GM21526 (cell line): ENCODE measurements around the gene TAF5.
"Not testable (repeated sequence)": the region's sequence is repeated elsewhere in the genome, so short reads cannot be mapped to it uniquely, and the experiment has no call there.

ENCODE experiments used
- ATAC-seq: cut with Tn5 transposase; IDR thresholded peaks from one replicate; pipeline ENCODE4 v1.9.1; 2021; ENCODE audit warnings: moderate library complexity; ENCODE audit not compliant: unreplicated experiment, low FRiP score

Gene TAF5

GRCh38 chr10:103397191-103397825 lies 29.5 kb downstream of the TAF5 start:
- ATAC-seq = no peak

- no peak for ATAC-seq
Measured at GRCh38 chr10:103413564-103413963, 45.8 kb downstream of the TAF5 start.

DNA sequence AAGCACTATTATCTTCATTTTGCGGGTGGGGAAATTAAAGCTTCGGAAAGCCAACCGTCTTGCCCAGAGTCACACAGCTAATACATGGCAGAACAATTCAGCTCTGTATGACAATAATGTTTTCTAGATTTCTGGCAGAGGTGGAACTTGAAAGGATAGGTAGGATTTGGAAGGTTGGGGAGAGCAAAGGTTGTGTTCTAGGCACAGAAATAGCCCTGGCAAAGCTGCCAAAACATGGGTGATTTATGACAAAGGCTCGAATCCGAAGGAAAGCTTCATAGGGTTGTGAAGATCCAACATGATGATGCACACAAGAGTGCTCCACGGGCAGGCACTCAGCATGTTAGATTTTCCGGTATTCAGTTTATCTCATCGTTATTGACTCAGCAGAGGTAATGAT lies 47.8 kb downstream of the TAF5 start:
- no peak for ATAC-seq

DNA sequence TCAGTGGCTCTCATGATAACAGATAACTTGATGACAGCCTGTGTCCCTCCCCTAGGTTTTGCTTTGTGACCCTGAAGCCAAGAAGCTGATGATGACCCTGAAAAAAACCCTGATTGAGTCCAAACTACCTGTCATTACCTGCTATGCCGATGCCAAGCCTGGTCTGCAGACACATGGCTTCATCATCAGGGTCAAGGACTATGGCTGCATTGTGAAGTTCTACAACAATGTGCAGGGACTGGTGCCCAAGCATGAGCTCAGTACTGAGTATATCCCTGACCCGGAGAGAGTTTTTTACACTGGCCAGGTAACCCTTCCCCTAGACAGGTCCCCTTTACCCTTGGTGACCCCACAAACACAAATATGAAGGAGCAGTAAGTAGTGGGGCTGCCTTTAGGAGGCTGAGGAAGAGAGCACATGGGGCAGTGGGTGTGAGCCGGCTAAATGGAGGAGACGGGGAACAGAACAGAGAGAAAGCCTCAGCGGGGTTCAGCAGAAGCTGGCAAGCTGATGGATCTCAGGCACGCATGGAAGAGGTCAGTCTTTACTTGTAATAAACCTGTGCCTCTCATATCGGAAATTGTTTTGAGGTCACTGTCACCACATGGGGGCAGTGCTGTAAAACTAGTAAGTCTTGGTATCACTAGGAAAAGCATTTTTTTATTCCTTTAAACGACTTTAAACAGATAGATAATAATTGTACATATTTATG lies 48.8 kb downstream of the TAF5 start:
- no peak for ATAC-seq

DNA sequence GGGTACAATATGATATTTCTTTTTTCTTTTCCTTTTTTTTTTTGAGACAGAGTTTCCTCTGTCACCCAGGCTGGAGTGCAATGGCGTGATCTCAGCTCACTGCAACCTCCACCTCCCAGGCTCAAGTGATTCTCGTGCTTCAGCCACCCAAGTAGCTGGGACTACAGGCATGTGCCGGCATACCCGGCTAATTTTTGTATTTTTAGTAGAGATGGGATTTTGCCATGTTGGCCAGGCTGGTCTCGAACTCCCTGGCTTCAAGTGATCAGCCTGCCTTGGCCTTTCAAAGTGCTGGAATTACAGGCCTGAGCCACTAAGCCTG lies 49.3 kb downstream of the TAF5 start:
- not testable (repeated sequence) for ATAC-seq

- no peak for ATAC-seq
Measured at GRCh38 chr10:103417601-103418000, 49.8 kb downstream of the TAF5 start.

- ATAC-seq = no peak
Measured at GRCh38 chr10:103419101-103419500, 51.3 kb downstream of the TAF5 start.

GRCh38 chr10:103423748-103424147 lies 56.0 kb downstream of the TAF5 start:
- no peak for ATAC-seq

- no peak for ATAC-seq
Measured at GRCh38 chr10:103427866-103428265, 60.1 kb downstream of the TAF5 start.

- ATAC-seq = no peak
Measured at GRCh38 chr10:103428989-103429643, 61.3 kb downstream of the TAF5 start.

DNA sequence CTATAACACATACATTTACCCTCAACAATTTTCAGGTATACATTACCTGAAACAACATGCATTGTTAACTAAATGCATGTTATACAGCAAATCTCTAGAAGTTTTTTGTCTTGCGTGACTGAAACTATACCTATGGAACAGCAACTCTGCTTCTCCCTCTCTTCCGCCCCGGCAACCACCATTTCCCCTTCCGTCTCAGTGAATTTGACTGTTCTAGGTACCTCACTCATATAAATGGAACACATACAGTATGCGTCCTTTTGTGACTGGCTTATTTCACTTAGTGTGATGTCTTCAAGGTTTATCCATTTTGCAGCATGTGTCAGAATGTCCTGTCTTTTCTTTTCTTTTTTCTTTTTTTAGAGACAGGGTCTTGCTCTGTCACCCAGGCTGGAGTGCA lies 61.9 kb downstream of the TAF5 start:
- no peak for ATAC-seq

- ATAC-seq = no peak
Measured at GRCh38 chr10:103431902-103432301, 64.1 kb downstream of the TAF5 start.

DNA sequence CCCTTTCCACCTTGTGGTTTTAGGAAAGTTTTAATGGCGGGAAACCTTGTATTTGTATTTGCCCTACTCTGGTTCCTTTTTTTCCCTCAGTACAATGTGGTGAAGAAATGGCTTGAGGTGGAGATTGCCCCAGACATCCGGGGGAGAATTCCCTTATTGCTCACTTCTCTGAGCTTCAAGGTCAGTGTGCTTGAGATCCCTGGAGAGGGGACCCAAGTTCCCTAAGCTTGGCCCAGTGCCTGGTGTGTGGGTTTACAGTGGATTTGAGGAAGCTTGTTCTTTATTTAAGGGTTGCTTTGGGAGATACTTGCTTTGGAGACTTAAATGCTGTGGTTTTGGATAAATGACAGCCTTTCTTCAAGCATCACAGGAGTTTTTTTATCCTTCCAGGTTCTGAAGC lies 66.1 kb downstream of the TAF5 start:
- ATAC-seq = no peak
